ENCODE measurements around the gene PHYH. TPM values are rescaled to one million over a fixed set of nuclear protein-coding genes. Genes with fewer than 3 reads are reported as not detected.
"Not testable (repeated sequence)": the region's sequence is repeated elsewhere in the genome, so short reads cannot be mapped to it uniquely, and the experiment has no call there.

Gene PHYH
- total RNA-seq, 3 donors from 2014 or later, result 23.7 to 74.7 (median 26.9) TPM

DNA sequence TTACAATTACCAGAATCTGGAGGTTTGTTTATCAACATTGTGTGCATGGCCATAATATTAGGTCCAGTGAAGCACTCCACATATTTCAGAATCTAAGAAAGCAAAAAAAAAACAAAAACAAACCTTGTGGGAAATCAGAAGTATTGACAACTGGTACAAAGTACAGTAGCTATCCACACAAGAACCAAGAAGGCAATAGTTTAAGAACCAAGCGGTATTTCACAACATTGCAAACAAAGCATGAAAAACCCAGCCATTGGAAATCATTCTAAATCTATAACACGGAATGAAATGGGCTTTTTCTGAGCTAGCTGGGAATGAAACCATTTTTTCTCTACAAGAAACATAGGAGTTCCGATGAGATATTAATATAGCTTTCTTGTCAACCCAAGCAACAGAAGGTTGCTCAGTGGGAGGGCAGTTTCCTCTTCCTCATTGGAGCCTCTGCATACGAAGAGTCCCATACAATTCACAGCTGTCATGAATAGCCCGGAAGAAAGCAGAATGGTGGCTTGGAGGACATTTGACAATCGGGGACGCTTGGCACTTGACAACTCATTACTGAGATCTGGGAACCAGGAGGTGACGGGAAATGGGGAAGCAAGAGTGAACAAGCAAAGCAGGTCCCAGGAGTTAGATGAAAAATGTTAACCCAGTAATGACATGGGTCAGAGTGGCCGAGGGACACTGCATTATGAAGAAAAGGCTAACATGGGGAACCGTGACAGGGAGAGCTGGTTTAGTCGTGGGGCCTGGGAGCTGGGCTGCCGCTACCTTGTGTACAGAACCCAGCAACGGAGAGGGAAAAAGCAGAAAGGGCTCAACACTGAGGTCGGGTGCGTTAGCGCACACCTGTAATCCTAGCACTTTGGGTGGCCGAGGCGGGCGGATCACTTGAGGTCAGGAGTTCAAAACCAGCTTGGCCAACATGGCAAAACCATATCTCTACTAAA is 7.8 kb downstream of the PHYH start:
- no peaks in the 10 kb centered on the region for H3K4me1 ChIP-seq
- intact Hi-C loops (cut with DNase I; ENCODE audit: low total_unique reads), result no loop called here
- no peaks in the 10 kb centered on the region for H3K9me3 ChIP-seq
- no peaks in the 10 kb centered on the region for H3K27me3 ChIP-seq
- TF ChIP-seq, protein P1, sequence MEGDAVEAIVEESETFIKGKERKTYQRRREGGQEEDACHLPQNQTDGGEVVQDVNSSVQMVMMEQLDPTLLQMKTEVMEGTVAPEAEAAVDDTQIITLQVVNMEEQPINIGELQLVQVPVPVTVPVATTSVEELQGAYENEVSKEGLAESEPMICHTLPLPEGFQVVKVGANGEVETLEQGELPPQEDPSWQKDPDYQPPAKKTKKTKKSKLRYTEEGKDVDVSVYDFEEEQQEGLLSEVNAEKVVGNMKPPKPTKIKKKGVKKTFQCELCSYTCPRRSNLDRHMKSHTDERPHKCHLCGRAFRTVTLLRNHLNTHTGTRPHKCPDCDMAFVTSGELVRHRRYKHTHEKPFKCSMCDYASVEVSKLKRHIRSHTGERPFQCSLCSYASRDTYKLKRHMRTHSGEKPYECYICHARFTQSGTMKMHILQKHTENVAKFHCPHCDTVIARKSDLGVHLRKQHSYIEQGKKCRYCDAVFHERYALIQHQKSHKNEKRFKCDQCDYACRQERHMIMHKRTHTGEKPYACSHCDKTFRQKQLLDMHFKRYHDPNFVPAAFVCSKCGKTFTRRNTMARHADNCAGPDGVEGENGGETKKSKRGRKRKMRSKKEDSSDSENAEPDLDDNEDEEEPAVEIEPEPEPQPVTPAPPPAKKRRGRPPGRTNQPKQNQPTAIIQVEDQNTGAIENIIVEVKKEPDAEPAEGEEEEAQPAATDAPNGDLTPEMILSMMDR (IDR thresholded peaks at IDR 0.05), result no peak
- TF ChIP-seq POLR2AphosphoS5 (IDR thresholded peaks at IDR 0.05), result no peak
- no peak for TF ChIP-seq POLR2A (IDR thresholded peaks at IDR 0.05)
- DNase-seq (ENCODE audit: low spot score in 2 of 2), result no peak
- H3K4me3 ChIP-seq, result no peak overlapping the region
- no peaks in the 10 kb centered on the region for H3K36me3 ChIP-seq
- H3K27ac ChIP-seq, result no peak overlapping the region

- Histone ChIP-seq H3K36me3 (no peaks in the 10 kb centered on the region), H3K9me3 (no peaks in the 10 kb centered on the region), H3K27ac (no peak overlapping the region), H3K27me3 (no peaks in the 10 kb centered on the region), H3K4me1 (no peaks in the 10 kb centered on the region), H3K4me3 (no peak overlapping the region)
- TF ChIP-seq, protein P1 (IDR thresholded peaks at IDR 0.05), result no peak
- no peak for TF ChIP-seq POLR2A (IDR thresholded peaks at IDR 0.05)
- TF ChIP-seq POLR2AphosphoS5 (IDR thresholded peaks at IDR 0.05), result no peak
- intact Hi-C loops (cut with DNase I; ENCODE audit: low total_unique reads), result no loop called here
- DNase-seq (ENCODE audit: low spot score in 2 of 2), result no peak
These were observed 8.8 kb downstream of the PHYH start for GRCh38 chr10:13291061-13291460.

- intact Hi-C loops (cut with DNase I; ENCODE audit: low total_unique reads), result no loop called here
- Histone ChIP-seq H3K36me3 (no peaks in the 10 kb centered on the region), H3K4me1 (no peaks in the 10 kb centered on the region), H3K27ac (no peak overlapping the region), H3K9me3 (no peaks in the 10 kb centered on the region), H3K4me3 (no peak overlapping the region), H3K27me3 (no peaks in the 10 kb centered on the region)
- TF ChIP-seq, protein P1 (IDR thresholded peaks at IDR 0.05), result no peak
- no peak for TF ChIP-seq POLR2A (IDR thresholded peaks at IDR 0.05)
- no peak for TF ChIP-seq POLR2AphosphoS5 (IDR thresholded peaks at IDR 0.05)
- no peak for DNase-seq (ENCODE audit: low spot score in 2 of 2)
These were observed 15.8 kb downstream of the PHYH start for GRCh38 chr10:13284050-13284449.

GRCh38 chr10:13282348-13282747 is 17.5 kb downstream of the PHYH start:
- DNase-seq (ENCODE audit: low spot score in 2 of 2); H3K4me1 ChIP-seq; H3K27me3 ChIP-seq; H3K27ac ChIP-seq; H3K4me3 ChIP-seq; H3K36me3 ChIP-seq; intact Hi-C loops (cut with DNase I; ENCODE audit: low total_unique reads); H3K9me3 ChIP-seq: not testable (repeated sequence)

DNA sequence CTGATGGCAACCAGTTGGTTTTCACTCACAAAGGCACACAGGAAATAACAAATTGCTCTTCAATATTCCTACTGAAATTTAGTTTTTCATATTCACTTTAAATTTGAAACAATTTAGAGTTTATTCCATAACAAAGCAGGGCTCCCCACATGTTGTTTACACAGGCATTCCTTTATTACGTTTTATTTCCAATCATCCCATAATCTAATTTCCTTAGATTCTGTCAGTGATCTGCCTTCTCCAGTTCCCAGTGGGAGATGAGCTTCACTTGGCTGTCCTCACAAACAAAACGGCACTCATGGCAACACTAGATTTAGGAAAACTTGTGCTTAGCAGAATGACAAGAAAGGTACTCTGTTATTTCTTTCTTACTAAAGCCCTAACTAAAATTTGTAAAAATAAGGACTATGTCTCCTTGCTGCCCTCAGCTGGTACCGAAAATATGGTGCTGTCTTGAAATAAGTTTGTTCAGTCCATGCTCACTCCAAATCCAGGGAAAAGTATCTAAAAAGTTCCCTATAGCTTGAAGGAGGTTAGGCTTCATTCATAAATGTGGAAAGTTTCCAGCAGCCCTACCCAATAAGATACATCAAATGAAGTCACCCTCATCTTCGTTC is 23.0 kb downstream of the PHYH start:
- intact Hi-C loops (cut with DNase I; ENCODE audit: low total_unique reads), result no loop called here
- Histone ChIP-seq H3K4me1 (no peaks in the 10 kb centered on the region), H3K36me3 (no peaks in the 10 kb centered on the region), H3K27ac (no peak overlapping the region), H3K27me3 (no peaks in the 10 kb centered on the region), H3K4me3 (no peak overlapping the region), H3K9me3 (no peaks in the 10 kb centered on the region)
- DNase-seq (ENCODE audit: low spot score in 2 of 2), result no peak
- TF ChIP-seq, protein P1 (IDR thresholded peaks at IDR 0.05), result peak in 1 of 3 donors; percentile 14
- TF ChIP-seq POLR2A (IDR thresholded peaks at IDR 0.05), result no peak

DNA sequence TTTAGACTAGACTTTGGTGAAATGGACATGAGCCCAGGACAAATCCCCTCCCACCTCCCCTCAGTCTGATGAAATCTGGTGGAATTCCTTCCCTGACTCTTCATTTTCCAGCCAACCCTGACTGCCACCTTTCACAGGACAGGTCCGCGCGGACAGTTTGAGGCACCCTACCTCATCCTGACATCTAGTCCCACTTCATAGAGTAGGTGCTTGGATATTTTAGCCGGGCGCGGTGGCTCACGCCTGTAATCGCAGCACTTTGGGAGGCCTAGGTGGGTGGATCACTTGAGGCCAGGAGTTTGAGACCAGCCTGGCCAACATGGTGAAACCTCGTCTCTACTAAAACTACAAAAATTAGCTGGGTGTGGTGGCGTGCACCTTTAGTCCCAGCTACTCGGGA is 23.7 kb downstream of the PHYH start:
- H3K4me3 ChIP-seq; H3K27me3 ChIP-seq; H3K27ac ChIP-seq; intact Hi-C loops (cut with DNase I; ENCODE audit: low total_unique reads); H3K4me1 ChIP-seq; H3K36me3 ChIP-seq; DNase-seq (ENCODE audit: low spot score in 2 of 2); H3K9me3 ChIP-seq: not testable (repeated sequence)

All from breast epithelium (tissue), 4 donors.